ENCODE measurements around the gene PARP16.
"Not testable (repeated sequence)": the region's sequence is repeated elsewhere in the genome, so short reads cannot be mapped to it uniquely, and the experiment has no call there.

PARP16 gene

DNA sequence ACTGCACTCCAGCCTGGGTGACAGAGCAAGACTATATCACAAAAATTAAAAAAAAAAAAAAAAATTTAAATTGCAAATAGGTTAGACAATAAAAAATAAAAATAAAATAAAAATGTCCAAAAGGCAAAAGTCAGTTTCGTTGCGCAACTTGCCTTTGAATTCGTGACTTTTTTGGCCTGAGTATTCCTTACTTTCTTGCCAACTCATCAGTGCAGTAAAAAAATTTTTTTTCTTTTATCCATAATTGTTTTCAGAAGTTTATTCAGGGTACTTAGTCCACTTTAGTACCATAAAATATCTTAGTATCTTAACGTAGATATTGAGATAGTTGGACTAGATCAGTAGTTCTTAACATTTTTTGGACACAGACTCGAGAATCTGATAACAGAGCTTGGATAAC, 53.0 kb downstream of the PARP16 start:
- no peak for DNase-seq (ENCODE audit: low spot score)

DNA sequence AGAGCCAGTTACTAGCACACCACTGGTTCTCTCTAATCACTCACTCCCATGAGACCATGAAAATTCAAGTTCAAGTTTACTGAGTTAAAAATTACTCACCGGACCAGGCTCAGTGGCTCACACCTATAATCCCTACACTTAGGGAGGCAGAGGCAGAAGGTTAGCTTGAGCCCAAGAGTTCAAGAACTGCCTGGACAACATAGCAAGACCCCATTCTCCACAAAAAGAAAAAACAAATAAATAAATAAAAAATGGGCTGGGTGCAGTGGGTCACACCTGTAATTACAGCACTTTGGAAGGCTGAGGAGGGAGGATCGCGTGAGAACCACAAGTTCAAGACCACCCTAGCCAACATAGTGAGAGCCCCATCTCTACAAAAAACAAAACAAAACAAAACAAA, 54.2 kb downstream of the PARP16 start:
- DNase-seq (ENCODE audit: low spot score), result no peak

GRCh38 chr15:65231306-65231705, 55.4 kb downstream of the PARP16 start:
- no peak for DNase-seq (ENCODE audit: low spot score)

GRCh38 chr15:65226901-65227300, 59.8 kb downstream of the PARP16 start:
- DNase-seq (ENCODE audit: low spot score), result not testable (repeated sequence)

DNA sequence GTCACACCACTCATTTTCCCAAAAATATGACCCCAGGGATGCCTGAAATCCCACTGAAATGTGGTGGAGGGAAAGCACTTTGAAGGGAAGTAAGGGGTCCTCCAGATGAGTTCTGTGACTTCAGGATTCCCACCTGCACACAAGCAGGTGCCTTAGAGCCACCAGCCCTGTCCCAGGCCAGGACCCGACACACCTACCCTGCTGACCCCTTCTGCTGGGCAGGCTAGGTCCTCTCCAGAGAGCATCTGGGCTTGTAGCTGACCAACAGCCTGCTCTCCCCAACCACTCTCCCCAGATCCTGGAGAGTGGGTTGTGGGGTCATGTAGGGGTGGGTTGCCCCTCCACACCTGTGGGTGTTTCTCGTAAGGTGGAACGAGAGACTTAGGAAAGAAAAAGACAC, 60.5 kb downstream of the PARP16 start:
- no peak for DNase-seq (ENCODE audit: low spot score)

- no peak for DNase-seq (ENCODE audit: low spot score)
Observed at GRCh38 chr15:65223996-65224395, 62.7 kb downstream of the PARP16 start.

DNA sequence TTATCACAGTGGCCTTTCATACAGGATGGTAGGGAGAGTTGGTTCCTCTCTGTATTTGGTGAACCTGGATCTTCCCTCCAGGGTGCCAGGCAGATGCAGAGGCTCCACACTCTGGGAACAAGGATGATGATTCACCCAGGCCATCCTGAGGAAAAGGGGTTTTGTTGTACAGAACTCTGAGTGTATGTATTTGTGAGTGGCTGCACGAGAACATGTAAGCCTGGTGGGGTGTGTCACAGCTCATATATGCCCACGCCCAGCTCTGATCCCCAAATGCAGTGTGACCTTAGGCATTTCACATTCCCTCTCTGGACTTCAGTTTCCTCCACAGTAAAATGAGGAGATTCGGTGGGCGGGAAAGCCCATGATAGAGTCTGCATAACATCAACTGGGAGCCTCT, 63.8 kb downstream of the PARP16 start:
- no peak for DNase-seq (ENCODE audit: low spot score)

DNA sequence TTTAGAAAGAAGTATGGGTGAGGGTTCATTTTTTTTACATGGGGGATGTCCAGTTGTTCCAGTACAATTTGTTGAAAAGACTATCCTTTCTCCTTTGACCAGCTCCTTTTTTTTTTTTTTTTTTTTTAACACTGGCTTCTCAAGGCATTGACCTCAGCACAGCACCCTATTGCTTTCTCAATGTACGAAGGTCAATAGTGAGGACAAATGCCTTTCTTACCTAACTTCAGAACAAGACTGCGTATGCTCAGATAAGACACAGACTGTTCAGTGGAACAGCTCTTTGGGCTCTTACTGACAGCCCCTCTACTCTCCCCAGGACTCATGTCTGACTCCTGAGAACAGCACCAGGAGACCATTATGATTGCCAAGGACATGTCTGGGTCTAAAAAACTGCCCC, 65.0 kb downstream of the PARP16 start:
- DNase-seq (ENCODE audit: low spot score), result no peak

DNA sequence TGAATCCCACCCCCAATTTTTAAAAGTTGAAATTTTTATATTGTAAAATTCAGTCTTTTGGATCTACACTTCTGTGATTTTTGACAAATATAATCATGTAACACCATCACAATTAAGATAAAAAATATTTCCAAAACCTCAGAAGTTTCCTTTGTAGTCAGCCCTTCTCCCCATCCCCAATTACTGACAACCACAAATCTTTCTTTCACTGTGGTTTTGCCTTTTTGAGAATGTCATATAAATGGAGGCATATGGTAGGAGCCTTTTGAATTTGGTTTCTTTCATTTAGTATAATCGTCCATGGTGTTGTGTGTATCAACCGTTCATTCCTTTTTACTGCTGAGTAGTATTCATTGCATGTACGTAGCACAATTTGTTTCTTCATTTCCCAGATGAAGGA, 67.5 kb downstream of the PARP16 start:
- no peak for DNase-seq (ENCODE audit: low spot score)

DNA sequence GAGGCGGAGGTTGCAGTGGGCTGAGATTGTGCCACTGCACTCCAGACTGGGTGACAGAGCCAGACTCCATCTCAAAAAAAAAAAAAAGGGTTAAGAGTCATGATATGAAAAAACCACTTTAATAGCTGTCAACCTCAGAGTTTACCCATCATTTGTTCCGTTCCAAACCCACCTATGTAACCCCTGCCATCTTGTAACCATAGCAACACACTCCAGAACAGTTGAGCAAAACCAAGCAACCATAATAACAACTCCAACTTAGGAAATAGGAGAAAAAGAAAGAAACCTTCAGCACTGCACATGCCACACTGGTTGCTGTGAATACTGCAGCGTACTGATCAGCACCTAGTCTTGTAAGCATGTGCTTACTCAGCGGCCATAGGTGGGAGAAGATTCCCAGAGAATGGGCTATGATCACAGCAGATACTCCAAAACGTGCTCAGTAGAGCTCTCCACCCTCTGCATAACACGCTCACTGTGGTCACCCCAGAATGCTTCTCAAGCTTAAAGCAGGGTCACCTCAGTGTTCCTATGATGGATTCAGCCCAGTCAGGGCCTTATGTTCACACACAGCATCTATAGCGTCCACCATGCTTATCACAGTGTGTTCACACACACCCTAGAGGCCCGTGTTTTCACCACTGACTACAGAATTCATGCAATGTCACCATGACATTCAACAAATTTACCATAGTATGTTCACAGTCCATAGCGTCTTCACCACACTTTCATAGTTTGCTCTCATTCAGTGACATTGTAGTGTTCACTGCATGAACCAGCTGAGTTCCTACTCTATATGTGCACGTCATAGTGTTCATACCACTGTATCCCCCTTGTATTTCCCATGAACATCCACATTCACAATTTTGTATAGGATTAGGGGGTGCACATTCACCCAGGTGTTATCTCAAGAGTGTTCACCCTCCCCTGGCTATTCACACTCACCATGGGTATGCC, 68.9 kb downstream of the PARP16 start:
- no peak for DNase-seq (ENCODE audit: low spot score)

- DNase-seq (ENCODE audit: low spot score), result no peak
Observed at GRCh38 chr15:65215496-65215895, 71.2 kb downstream of the PARP16 start.

DNA sequence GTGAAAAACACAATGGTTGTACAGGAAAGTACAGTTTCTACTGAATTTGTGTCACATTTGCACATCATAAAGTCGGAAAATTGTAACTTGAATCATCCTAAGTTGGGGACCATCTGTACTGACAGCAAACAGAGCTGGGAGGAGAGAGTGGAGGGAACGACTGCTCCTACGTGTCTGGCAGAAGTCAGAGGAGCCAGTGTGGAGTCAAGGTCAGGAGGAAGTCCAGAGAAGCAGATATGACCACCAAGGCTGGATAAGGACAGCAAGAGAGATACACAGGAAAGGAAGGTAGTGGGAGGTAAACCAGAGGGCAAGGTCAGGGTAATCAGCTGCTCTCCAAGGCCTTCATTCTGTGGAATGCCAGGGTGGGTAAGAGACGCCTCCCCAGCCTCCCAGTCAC, 72.7 kb downstream of the PARP16 start:
- DNase-seq (ENCODE audit: low spot score), result no peak

DNA sequence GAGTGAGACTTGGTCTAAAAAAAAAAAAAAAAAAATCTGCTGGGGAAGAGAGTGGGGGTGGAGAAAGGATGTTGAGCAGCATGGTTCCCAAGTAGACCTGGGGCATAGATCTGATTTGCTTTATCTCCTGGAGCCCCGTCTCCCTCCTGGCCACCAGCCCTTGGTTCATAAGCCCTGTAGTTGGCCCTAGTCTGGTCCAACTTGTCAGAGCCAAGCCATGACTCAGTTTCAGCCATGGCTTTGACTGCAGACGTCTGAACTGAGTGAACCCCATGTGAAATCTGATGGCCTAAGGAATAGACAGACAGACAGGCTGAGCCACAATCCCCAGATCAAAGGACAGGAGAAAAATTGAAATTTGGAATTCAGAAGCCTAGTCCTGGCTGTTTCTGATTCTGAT, 73.4 kb downstream of the PARP16 start:
- no peak for DNase-seq (ENCODE audit: low spot score)

DNA sequence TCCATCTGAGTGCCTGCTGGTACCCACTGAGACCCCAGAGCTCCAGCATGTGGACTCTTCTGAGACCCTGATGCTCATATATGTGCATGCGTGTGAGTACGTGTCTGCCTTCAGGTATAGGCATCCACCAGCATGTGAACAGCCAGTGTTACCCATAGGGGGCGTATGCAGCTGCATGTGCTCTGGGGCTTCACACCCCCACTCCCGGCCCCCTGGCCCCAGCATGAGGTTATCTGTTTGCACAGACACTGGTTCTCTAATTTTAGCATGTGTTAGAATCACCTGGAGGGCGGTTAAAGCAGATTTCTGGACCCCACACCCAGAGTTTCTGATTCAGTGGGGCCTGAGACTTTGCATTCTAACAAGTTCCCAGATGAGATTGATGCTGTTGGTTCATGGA, 74.6 kb downstream of the PARP16 start:
- DNase-seq (ENCODE audit: low spot score), result no peak

- DNase-seq (ENCODE audit: low spot score), result no peak
Observed at GRCh38 chr15:65211482-65211982, 75.2 kb downstream of the PARP16 start.

- no peak for DNase-seq (ENCODE audit: low spot score)
Observed at GRCh38 chr15:65210770-65211481, 75.8 kb downstream of the PARP16 start, which contains the start of gene CILP. CILP (minus strand) TSS chr15:65211473; CDS start chr15:65209755, 1,718 bp downstream.

- DNase-seq (ENCODE audit: low spot score), result no peak
Observed at GRCh38 chr15:65209701-65210643, 76.7 kb downstream of the PARP16 start.

DNA sequence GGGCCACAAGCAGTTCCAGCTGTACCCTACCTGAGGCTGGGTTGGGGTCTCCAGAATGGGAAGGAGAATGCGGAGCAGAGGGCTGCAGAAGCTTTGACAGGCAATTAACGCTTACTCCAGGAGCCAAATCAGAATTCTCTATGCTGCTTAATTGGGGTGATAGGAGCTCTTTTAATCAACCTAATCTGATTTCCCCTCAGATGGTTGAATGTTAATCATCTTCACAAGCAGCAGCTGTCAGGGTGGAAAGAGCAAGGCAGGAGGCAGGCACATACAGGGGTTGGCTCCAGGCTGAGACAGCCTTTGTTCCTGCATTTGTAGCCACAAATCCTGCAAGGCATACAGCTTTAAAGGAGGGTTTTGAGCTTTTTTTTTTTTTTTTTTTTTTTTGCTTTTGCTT, 78.0 kb downstream of the PARP16 start:
- DNase-seq (ENCODE audit: low spot score), result no peak

Measured in RKO (cell line).